K562 (cell line): Measurements from ENCODE around the gene TBX19. TPM values are rescaled to one million over a fixed set of nuclear protein-coding genes. Genes with fewer than 3 reads are reported as not detected.

ENCODE experiments used
- BACH1 ChIP-seq: fragments of 200-800 bp; sonication (Bioruptor generic); IDR thresholded peaks from 2 replicates; pipeline ENCODE4 v1.6.1; 2016; ENCODE audit warnings: missing genetic modification characterization, missing compliant biosample characterization
- CTCFL ChIP-seq: IDR thresholded peaks from 2 replicates; pipeline ENCODE4 v1.6.1; 2011; ENCODE audit warnings: borderline replicate concordance, low read depth, mild to moderate bottlenecking, moderate library complexity, low read length; ENCODE audit not compliant: insufficient read depth, poor library complexity, severe bottlenecking
- EHMT2 ChIP-seq: fragments of 450-650 bp; IDR thresholded peaks from 2 replicates; pipeline ENCODE4 v1.6.1; 2018; ENCODE audit warnings: antibody characterized with exemption
- ELK1 ChIP-seq: sonication (generic); formaldehyde crosslinking; IDR thresholded peaks from 2 replicates; pipeline ENCODE4 v1.8.1; 2022; ENCODE audit warnings: missing genetic modification reagents
- ESRRB ChIP-seq: fragments of 250-450 bp; sonication (Bioruptor Pico); IDR thresholded peaks from 2 replicates; pipeline ENCODE4 v1.5.0; 2020; ENCODE audit warnings: mild to moderate bottlenecking, moderate library complexity, borderline replicate concordance
- GABPB2 ChIP-seq: fragments of 250-450 bp; sonication (Bioruptor Pico); conservative IDR thresholded peaks from 2 replicates; pipeline ENCODE4 v1.5.1; 2021; ENCODE audit warnings: mild to moderate bottlenecking
- ILK ChIP-seq: fragments of 450-650 bp; IDR thresholded peaks from 2 replicates; pipeline ENCODE4 v1.6.1; 2016; ENCODE audit warnings: missing genetic modification characterization, low read depth, mild to moderate bottlenecking, missing compliant biosample characterization, moderate library complexity, borderline replicate concordance
- MYC ChIP-seq, 2 experiments: fragments of 250-450 bp in 1 of 2; sonication (Bioruptor Pico) in 1 of 2; IDR thresholded peaks; 2 replicates each; pipeline versions ENCODE4 v1.5.1 to v1.6.1; 2012 to 2021; ENCODE audit warnings: low read depth in 2 of 2, borderline replicate concordance in 1 of 2, improper control_type of control experiment in 1 of 2, low read length in 1 of 2, mild to moderate bottlenecking in 1 of 2, moderate library complexity in 1 of 2
- PYGO2 ChIP-seq: fragments of 450-650 bp; IDR thresholded peaks from 2 replicates; pipeline ENCODE4 v1.6.1; 2016; ENCODE audit warnings: mild to moderate bottlenecking, missing genetic modification characterization, moderate library complexity, missing compliant biosample characterization
- RFX1 ChIP-seq: fragments of 450-650 bp; IDR thresholded peaks from 2 replicates; pipeline ENCODE4 v1.6.1; 2016; ENCODE audit warnings: mild to moderate bottlenecking, moderate library complexity
- SIRT6 ChIP-seq: IDR thresholded peaks from one replicate; pipeline ENCODE4 v1.6.1; 2012; ENCODE audit warnings: low read depth, mild to moderate bottlenecking, control low read depth, inconsistent platforms, low read length, moderate library complexity
- SMARCC2 ChIP-seq: fragments of 450-650 bp; IDR thresholded peaks from 2 replicates; pipeline ENCODE4 v1.6.1; 2017; ENCODE audit warnings: antibody characterized with exemption, moderate library complexity, mild to moderate bottlenecking, low read depth
- SOX6 ChIP-seq: fragments of 450-650 bp; IDR thresholded peaks from 2 replicates; pipeline ENCODE4 v1.6.1; 2014; ENCODE audit warnings: mild to moderate bottlenecking
- XRCC3 ChIP-seq: fragments of 450-650 bp; IDR thresholded peaks from 2 replicates; pipeline ENCODE4 v1.6.1; 2017; ENCODE audit warnings: mild to moderate bottlenecking, moderate library complexity
- ZFP36 ChIP-seq: fragments of 150-350 bp; IDR thresholded peaks from 2 replicates; pipeline ENCODE4 v1.6.1; 2018; ENCODE audit warnings: low read length, low read depth; ENCODE audit not compliant: partially characterized antibody
- ZFPM2 ChIP-seq: fragments of 250-450 bp; sonication (Bioruptor Pico); IDR thresholded peaks from 2 replicates; pipeline ENCODE4 v1.5.1; 2022; ENCODE audit warnings: mild to moderate bottlenecking
- ZNF639 ChIP-seq, 2 experiments: fragments of 200-800 bp in 1 of 2; sonication (Bioruptor generic) in 1 of 2; sonication (generic) in 1 of 2; formaldehyde crosslinking in 1 of 2; IDR thresholded peaks in 1 of 2; conservative IDR thresholded peaks in 1 of 2; 2 replicates each; pipeline versions ENCODE4 v1.5.0 to v1.6.1; 2016 to 2020; ENCODE audit warnings: missing compliant biosample characterization in 1 of 2, missing genetic modification characterization in 1 of 2, missing genetic modification reagents in 1 of 2
- ZNF766 ChIP-seq: fragments of 200-800 bp; sonication (Bioruptor generic); conservative IDR thresholded peaks from 2 replicates; pipeline ENCODE4 v1.6.1; 2016; ENCODE audit warnings: missing genetic modification characterization, missing compliant biosample characterization
- polyA plus RNA-seq, 8 experiments: library from polyadenylated mRNA; depleted of rRNA in 4 of 8; stranded (reverse) in 5 of 8; unstranded in 3 of 8; fragments of >200 nt; fragmentation: Nextera tagmentation in 2 of 8; fragmentation: Illumina TruSeq in 1 of 8; extraction: Ambion mirVana in 2 of 8; extraction: Trizol in 1 of 8; gene quantifications; 2 replicates each; pipeline versions ENCODE4 v1.2.1 to v1.2.3, GENCODE V29; 2011 to 2014; ENCODE audit warnings: inconsistent platforms in 1 of 8, missing spikeins in 1 of 8
- total RNA-seq, 7 experiments: library from RNA; depleted of rRNA in 6 of 7; stranded (reverse); fragments of >200 nt in 6 of 7; fragmentation: Illumina TruSeq in 2 of 7; extraction: Trizol in 2 of 7; gene quantifications; 2 replicates each; pipeline versions ENCODE4 v1.2.1 to v1.2.3, GENCODE V29; 2011 to 2021; ENCODE audit warnings: low replicate concordance in 1 of 7

The TBX19 gene
- total and polyA plus RNA-seq, 9 of the 15 experiments (the other 6 are each of a cell fraction or from before 2014, with no cell fraction given): 0.32 to 3.1 (median 0.95) TPM

- TF ChIP-seq MYC (IDR thresholded peaks at IDR 0.05; ENCODE audit: low read depth, low read length): peak; percentile 37; the same call in 1 of the 2 replicates
- no peak for TF ChIP-seq MYC (CRISPR knock-in tag; IDR thresholded peaks at IDR 0.05; ENCODE audit: borderline replicate concordance, low read depth)
- TF ChIP-seq SMARCC2: peak; percentile 84
- no peak for TF ChIP-seq ELK1 (CRISPR knock-in tag)
- TF ChIP-seq EHMT2: no peak
- no peak for TF ChIP-seq CTCFL
- 0 out of 2 replicates have a peak, but pooled peaks have one; percentile 38 for TF ChIP-seq ZNF766
- no peak for TF ChIP-seq ZFPM2 (CRISPR knock-in tag)
- no peak for TF ChIP-seq ESRRB (CRISPR knock-in tag)
- TF ChIP-seq PYGO2 (tag): no peak
- no peak for TF ChIP-seq GABPB2 (CRISPR knock-in tag)
- no peak for TF ChIP-seq RFX1
- TF ChIP-seq ZFP36: no peak
- no peak for TF ChIP-seq ZNF639 (CRISPR knock-in tag; conservative IDR thresholded peaks at IDR 0.05 in 1 of 2, IDR thresholded peaks at IDR 0.05 in 1 of 2)
- TF ChIP-seq SOX6: peak; percentile 95
- TF ChIP-seq ILK (tag): no peak
- TF ChIP-seq XRCC3: no peak
- no peak for TF ChIP-seq SIRT6
- TF ChIP-seq BACH1 (tag): no peak
These were observed 1.1 kb downstream of the TBX19 start (continued) for GRCh38 chr1:168281603-168282325.
